Central memory CD8-positive, alpha-beta T cell (primary cell): ENCODE measurements around the gene SLC44A3.

Source experiments
- ATAC-seq: fragments of 150-1000 bp; cut with Tn5 transposase; replicated peaks from 2 replicates; pipeline ENCODE4 v1.10.0; 2022; ENCODE audit warnings: mild to moderate bottlenecking, moderate FRiP score, moderate number of reproducible peaks; ENCODE audit not compliant: poor library complexity, severe bottlenecking; ENCODE audit errors: extremely low read depth
- DNase-seq, 2 donors: peaks; one replicate each; pipeline ENCODE4 v3.0.0; 2021; ENCODE audit warnings: low spot score in 2 of 2
- H3K27ac Mint-ChIP-seq: one replicate; pipeline ENCODE4 v1.8.0; 2022; ENCODE audit warnings: low read depth, mild to moderate bottlenecking, moderate library complexity, mixed read lengths
- H3K27me3 Mint-ChIP-seq: one replicate; pipeline ENCODE4 v1.8.0; 2022; ENCODE audit warnings: mixed read lengths
- H3K36me3 Mint-ChIP-seq: one replicate; pipeline ENCODE4 v1.8.0; 2022; ENCODE audit warnings: mild to moderate bottlenecking, moderate library complexity, mixed read lengths; ENCODE audit not compliant: insufficient read depth
- H3K4me1 Mint-ChIP-seq: one replicate; pipeline ENCODE4 v1.8.0; 2022; ENCODE audit warnings: mixed read lengths
- H3K4me3 Mint-ChIP-seq: one replicate; pipeline ENCODE4 v1.8.0; 2022; ENCODE audit warnings: mild to moderate bottlenecking, moderate library complexity, mixed read lengths
- H3K9me3 Mint-ChIP-seq: one replicate; pipeline ENCODE4 v1.8.0; 2022; ENCODE audit warnings: mixed read lengths

The SLC44A3 gene

DNA sequence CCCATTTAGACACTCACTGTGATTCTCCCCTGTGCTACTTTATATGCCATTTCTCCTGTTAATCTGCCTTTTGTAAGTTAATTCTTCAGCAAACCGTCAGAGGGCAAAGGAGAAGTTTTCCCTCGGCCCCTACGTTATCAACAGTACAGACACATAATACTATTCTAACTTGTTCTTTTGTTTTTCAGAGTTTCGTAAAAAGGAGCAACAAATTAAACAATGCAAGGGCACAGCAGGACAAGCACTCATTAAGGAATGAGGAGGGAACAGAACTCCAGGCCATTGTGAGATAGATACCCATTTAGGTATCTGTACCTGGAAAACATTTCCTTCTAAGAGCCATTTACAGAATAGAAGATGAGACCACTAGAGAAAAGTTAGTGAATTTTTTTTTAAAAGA is 74.5 kb downstream of the SLC44A3 start:
- no peak for DNase-seq
- no peak overlapping the region for H3K4me3 Mint-ChIP-seq
- peaks cover 33% of the 10 kb centered on the region for H3K27me3 Mint-ChIP-seq
- no peak overlapping the region for H3K27ac Mint-ChIP-seq
- no peaks in the 10 kb centered on the region for H3K9me3 Mint-ChIP-seq
- no peaks in the 10 kb centered on the region for H3K36me3 Mint-ChIP-seq
- no peaks in the 10 kb centered on the region for H3K4me1 Mint-ChIP-seq
- ATAC-seq, result no peak

DNA sequence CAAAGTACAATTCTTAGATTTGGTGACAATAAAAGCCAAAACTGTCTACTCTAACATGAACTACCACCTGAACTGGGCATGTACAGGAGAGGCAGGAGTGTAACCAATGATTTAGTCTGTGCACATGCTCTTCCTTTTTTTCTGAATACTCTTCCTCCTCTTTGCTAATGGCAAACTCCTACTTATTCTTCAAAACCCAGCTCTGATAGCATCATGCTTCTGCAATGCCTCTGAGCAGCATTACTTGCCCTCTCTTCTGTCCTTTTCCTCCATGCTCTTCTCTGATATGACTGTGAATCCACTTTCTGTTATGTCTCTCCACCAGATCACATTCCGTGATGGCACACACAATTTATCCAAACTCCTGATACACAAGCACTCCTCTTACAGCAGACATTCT is 75.4 kb downstream of the SLC44A3 start:
- H3K27me3 Mint-ChIP-seq, result peaks cover 24% of the 10 kb centered on the region
- ATAC-seq, result no peak
- H3K4me3 Mint-ChIP-seq, result no peak overlapping the region
- no peaks in the 10 kb centered on the region for H3K36me3 Mint-ChIP-seq
- DNase-seq, result no peak
- no peaks in the 10 kb centered on the region for H3K9me3 Mint-ChIP-seq
- H3K27ac Mint-ChIP-seq, result no peak overlapping the region
- no peaks in the 10 kb centered on the region for H3K4me1 Mint-ChIP-seq

DNA sequence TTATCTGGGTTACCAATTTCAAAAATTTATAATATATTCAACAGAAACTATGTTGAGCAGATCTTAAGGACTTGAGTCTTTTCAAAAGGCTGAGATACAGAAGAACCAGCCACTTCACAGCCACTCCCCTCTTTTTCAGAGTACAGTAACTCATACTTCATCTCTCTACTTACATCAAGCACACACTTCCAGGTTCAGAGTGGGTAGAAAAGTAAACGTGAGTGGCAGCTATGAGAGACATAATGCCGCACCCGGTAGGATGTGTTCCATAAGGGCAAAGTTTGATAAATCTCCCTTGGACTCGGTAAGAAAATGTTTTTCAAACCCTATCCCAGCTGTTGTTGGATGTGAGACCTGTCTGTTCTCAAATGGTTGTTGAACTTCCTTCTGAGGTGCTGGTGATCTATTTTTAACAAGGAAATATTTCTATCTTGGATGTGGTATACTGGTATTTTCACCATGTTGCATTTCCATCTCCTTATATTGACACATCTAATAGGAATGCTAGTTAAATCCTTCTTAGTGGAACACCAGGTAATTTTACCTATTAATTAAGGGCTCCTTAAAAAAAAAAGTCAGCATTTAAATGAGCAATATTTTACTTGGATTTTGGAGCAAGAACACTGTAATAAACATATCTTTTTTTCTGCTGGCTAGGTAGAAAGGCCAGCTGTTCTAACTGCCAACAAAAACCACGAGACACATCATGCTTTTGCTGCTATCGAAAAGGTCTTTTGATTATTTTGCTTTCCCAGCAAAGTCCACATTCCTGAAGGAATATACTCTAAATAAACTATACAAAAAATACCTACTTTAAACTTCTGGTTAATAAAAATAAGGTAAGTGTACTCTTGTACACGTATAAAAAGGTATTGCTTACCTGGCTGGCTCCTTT is 78.6 kb downstream of the SLC44A3 start:
- DNase-seq (no peak), ATAC-seq (no peak)
- Mint-ChIP-seq H3K27ac (no peak overlapping the region), H3K27me3 (peaks cover 11% of the 10 kb centered on the region), H3K4me1 (no peaks in the 10 kb centered on the region), H3K4me3 (no peak overlapping the region), H3K9me3 (no peaks in the 10 kb centered on the region), H3K36me3 (no peaks in the 10 kb centered on the region)

DNA sequence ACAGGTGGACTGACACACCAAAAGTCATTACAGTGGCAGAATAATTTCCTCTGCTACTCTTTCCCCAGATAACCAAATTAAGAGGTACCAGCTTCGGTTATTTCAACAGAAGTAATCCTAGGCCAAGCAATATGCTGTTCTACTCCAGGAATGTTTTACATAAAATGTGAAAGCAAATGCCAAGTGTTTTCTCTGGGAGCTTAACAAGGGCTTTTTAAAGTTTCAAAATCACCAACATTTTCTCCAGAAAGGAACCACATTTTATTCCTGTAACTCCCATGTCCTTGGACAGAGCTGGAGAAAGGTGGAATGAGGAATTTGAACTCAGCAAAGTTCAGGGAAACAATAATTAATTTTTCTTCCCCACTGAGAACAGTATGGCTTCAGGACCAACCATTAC is 79.6 kb downstream of the SLC44A3 start:
- H3K27me3 Mint-ChIP-seq, result peaks cover 8% of the 10 kb centered on the region
- H3K9me3 Mint-ChIP-seq, result no peaks in the 10 kb centered on the region
- H3K36me3 Mint-ChIP-seq, result no peaks in the 10 kb centered on the region
- no peak overlapping the region for H3K4me3 Mint-ChIP-seq
- no peak overlapping the region for H3K27ac Mint-ChIP-seq
- ATAC-seq, result no peak
- no peak for DNase-seq
- H3K4me1 Mint-ChIP-seq, result no peaks in the 10 kb centered on the region

DNA sequence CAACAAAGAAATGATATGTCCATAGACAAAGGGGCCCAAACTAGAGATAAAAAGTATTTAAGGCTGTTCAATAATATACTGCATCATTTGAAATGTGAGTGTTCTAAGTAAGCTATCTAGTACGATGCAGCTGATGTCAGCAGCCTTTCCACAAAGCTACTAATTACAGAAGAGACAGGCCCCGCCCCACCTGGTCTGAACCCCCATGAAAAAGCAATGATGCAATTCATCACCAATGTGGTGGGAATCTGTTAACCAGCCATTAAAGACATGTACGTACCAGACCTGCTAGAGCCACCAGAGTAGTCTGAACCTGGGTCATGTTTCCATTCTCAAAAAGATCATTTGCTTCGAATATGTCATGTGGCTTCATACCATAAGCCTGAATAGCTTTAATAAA is 81.7 kb downstream of the SLC44A3 start:
- DNase-seq, result no peak
- ATAC-seq, result no peak
- Mint-ChIP-seq H3K4me3 (no peak overlapping the region), H3K4me1 (no peaks in the 10 kb centered on the region), H3K27ac (no peak overlapping the region), H3K9me3 (no peaks in the 10 kb centered on the region), H3K36me3 (no peaks in the 10 kb centered on the region), H3K27me3 (peaks cover 20% of the 10 kb centered on the region)

DNA sequence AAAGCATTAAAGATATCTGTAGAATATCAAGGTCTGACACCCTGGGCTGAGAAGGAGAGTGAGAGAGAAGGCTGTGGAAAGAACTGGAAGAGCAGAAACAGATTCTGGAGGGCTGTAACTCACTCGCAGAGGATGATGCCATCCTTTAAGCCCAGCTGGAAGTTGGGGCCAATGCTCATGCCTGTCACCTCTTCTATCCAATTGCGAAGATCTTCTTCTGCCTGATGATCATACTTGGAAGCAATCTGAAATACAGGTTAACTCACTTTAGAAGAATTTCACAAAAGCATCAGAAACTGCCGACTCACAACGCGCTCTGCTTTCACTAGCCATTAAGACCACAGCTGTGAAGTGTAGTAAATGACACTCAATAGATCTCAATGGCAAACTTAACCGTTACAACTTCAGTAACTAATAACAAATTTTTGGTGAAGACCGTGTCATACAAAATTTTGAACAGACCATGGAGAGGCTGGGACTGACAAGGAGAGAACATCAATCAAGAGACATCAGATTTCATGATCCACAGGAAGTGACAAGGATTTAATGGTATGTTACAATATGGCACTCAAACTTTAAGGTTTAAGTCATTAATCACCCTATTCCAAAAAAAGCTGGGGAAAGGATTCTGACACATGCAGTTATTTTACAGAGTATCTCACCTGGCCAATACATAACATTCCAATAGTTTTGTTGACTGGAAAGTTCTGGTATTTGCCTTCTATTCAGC is 83.3 kb downstream of the SLC44A3 start:
- Mint-ChIP-seq H3K36me3 (no peaks in the 10 kb centered on the region), H3K27me3 (peaks cover 34% of the 10 kb centered on the region), H3K4me1 (no peaks in the 10 kb centered on the region), H3K27ac (no peak overlapping the region), H3K4me3 (no peak overlapping the region), H3K9me3 (no peaks in the 10 kb centered on the region)
- DNase-seq, result no peak
- no peak for ATAC-seq

DNA sequence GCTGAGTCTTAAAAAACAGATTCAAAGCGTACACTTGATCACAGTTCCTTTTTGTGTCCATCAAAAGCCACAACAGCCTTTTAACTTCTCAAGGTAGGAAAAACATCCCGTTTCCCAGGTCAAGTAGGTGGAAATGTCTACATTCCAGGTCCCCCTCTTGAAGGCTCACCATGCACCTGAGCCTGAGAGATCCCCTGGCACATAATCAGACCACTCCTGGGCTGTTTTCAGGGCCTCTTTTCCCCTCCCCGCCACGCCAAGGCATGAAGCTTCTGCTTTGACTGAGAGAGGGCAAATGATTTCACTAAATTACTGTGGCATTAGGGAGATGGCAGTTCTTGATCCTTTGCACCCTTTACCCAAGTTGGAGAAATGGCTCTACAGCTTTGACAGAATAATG is 85.0 kb downstream of the SLC44A3 start:
- ATAC-seq (no peak), DNase-seq (no peak)
- Mint-ChIP-seq H3K4me3 (no peak overlapping the region), H3K9me3 (no peaks in the 10 kb centered on the region), H3K4me1 (no peaks in the 10 kb centered on the region), H3K27ac (no peak overlapping the region), H3K36me3 (no peaks in the 10 kb centered on the region), H3K27me3 (peaks cover 50% of the 10 kb centered on the region)

DNA sequence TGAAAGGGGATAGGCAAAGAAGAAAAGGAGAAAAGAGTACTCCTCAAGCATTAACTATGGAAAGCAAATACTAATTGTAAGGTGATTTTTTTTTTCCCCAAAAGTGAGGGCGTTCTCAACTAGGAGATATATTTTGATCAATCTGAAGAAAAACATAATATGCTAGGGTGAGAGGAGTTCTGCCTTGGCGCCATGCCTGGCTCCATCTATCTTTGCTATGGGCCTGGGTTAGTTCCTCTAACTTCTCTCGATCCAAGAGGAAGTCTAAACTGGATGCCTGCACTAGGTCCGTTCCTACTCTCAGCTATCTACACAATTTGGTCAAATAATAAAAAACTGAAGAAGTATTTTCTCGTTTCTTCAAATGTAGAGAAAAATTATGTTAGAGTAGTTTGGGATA is 86.2 kb downstream of the SLC44A3 start:
- Mint-ChIP-seq H3K27ac (no peak overlapping the region), H3K4me1 (no peaks in the 10 kb centered on the region)
- ATAC-seq, result no peak

DNA sequence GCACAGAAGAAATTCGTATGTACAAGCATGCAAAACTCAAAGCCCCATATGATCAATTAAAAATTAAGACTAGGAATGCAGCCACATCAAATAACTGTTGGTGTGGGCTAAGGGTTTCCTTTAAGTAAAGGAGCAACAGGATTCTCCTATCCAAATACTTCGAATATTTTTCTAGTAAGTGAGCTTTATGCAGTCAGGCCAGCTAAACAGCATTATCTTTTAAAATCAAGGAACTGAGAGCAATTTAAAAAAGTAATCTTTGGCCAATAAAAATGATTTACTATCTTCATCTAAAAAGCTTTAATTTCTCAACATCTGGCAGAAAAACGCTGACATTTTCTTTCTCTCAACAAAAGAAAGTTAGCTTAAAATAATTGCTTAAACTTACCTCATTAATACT is 87.0 kb downstream of the SLC44A3 start:
- ATAC-seq, result no peak
- Mint-ChIP-seq H3K27me3 (peaks cover 61% of the 10 kb centered on the region), H3K4me3 (no peak overlapping the region), H3K4me1 (no peaks in the 10 kb centered on the region), H3K36me3 (no peaks in the 10 kb centered on the region), H3K9me3 (no peaks in the 10 kb centered on the region), H3K27ac (no peak overlapping the region)
- no peak for DNase-seq

More for the DNA sequence above, 86.2 kb downstream of the SLC44A3 start:
- Mint-ChIP-seq H3K36me3 (no peaks in the 10 kb centered on the region), H3K4me3 (no peak overlapping the region), H3K27me3 (peaks cover 61% of the 10 kb centered on the region), H3K9me3 (no peaks in the 10 kb centered on the region)
- DNase-seq, result no peak

DNA sequence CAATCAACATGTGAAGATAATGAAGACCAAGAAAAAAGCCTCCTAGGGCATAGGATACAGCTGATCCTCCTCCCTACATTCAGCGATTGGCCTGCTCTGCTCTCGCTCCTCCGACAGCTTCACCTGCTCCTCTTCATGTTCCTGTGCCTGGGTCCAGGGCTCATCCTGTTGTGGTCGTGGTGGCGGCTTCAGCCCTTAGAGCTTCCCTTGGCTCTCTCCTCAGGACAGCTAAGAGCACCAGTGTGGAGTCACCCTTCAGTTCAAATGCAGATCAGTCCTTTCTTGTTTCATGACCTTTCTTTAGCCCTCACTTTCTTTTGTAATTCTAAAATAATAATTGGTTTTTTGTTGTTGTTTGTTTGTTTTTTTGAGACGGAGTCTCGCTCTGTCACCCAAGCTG is 88.0 kb downstream of the SLC44A3 start:
- DNase-seq, result no peak
- H3K27ac Mint-ChIP-seq, result no peak overlapping the region
- H3K4me3 Mint-ChIP-seq, result no peak overlapping the region
- no peaks in the 10 kb centered on the region for H3K9me3 Mint-ChIP-seq
- H3K27me3 Mint-ChIP-seq, result peaks cover 63% of the 10 kb centered on the region
- no peak for ATAC-seq
- H3K36me3 Mint-ChIP-seq, result no peaks in the 10 kb centered on the region
- H3K4me1 Mint-ChIP-seq, result no peaks in the 10 kb centered on the region

DNA sequence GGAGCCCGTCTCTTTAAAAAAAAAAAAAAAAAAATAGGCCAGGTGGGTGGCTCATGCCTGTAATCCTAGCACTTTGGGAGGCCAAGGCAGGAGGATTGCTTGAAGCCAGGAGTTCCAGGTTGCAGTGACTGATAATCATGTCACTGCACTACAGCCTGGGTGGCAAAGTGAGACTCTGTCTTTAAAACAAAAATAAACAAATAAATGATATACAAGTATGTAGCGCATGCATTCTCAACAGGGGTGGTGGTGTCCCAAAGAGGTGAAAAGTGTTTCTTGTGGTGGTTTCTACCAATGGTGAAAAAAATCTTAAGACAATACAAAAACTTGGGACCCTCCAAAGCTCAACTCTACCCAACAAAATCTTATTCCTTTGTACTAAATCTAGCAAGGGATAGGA is 88.8 kb downstream of the SLC44A3 start:
- DNase-seq, result no peak
- no peak overlapping the region for H3K4me3 Mint-ChIP-seq
- H3K27me3 Mint-ChIP-seq, result peaks cover 71% of the 10 kb centered on the region
- H3K27ac Mint-ChIP-seq, result no peak overlapping the region
- no peaks in the 10 kb centered on the region for H3K9me3 Mint-ChIP-seq
- ATAC-seq, result no peak
- no peaks in the 10 kb centered on the region for H3K4me1 Mint-ChIP-seq
- H3K36me3 Mint-ChIP-seq, result no peaks in the 10 kb centered on the region

DNA sequence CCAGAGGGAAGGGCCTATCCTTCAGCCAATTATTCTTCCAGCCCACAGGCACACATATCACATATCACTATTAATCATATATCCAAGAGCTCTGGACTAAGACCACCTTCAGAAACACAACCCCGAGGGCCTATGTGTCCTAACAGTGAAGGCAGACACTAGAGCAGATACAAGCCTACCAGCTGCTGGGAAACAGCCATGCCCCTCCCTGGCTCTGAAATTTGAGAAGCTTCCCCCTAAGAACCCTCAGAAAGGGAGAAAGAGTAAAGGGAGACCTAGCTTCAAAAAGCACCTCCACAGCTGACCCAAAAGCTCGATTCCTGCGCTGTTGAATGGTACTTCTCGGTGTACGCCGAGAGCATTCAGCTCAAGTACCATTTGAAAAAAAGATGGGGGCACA is 89.3 kb downstream of the SLC44A3 start:
- Mint-ChIP-seq H3K4me3 (no peak overlapping the region), H3K36me3 (no peaks in the 10 kb centered on the region), H3K27me3 (peaks cover 73% of the 10 kb centered on the region), H3K27ac (no peak overlapping the region), H3K4me1 (no peaks in the 10 kb centered on the region), H3K9me3 (no peaks in the 10 kb centered on the region)
- DNase-seq, result no peak
- ATAC-seq, result no peak
